DOHH2 (cell line): ENCODE results near the gene SNTA1.
"Not testable (repeated sequence)": the region's sequence is repeated elsewhere in the genome, so short reads cannot be mapped to it uniquely, and the experiment has no call there.

Experiments
- H3F3A ChIP-seq: fragments of 200-600 bp; sonication (generic), shearing (Covaris generic); 2 replicates; pipeline ENCODE4 v1.6.0; 2016; ENCODE audit warnings: antibody characterized with exemption, mild to moderate bottlenecking; ENCODE audit not compliant: control insufficient read depth, insufficient read depth
- H3K27ac ChIP-seq: fragments of 200-600 bp; sonication (generic); 2 replicates; pipeline ENCODE4 v1.5.1; 2014; ENCODE audit warnings: low read depth, mild to moderate bottlenecking, low read length, moderate library complexity
- H3K27me3 ChIP-seq: fragments of 200-600 bp; sonication (generic); 2 replicates; pipeline ENCODE4 v1.6.1; 2014; ENCODE audit warnings: mild to moderate bottlenecking, low read length, mixed read lengths; ENCODE audit not compliant: control insufficient read depth
- H3K36me3 ChIP-seq: fragments of 200-600 bp; sonication (generic); 2 replicates; pipeline ENCODE4 v1.6.1; 2014; ENCODE audit warnings: mild to moderate bottlenecking, low read length, moderate library complexity, mixed read lengths; ENCODE audit not compliant: control insufficient read depth
- H3K4me1 ChIP-seq: fragments of 200-600 bp; sonication (generic); 2 replicates; pipeline ENCODE4 v1.6.1; 2014; ENCODE audit warnings: mild to moderate bottlenecking, low read length, mixed read lengths; ENCODE audit not compliant: control insufficient read depth
- H3K4me2 ChIP-seq: fragments of 200-600 bp; sonication (generic); 2 replicates; pipeline ENCODE4 v1.6.0; 2014; ENCODE audit warnings: mild to moderate bottlenecking, low read length, moderate library complexity
- H3K4me3 ChIP-seq: fragments of 200-600 bp; sonication (generic); 2 replicates; pipeline ENCODE4 v1.5.1; 2014; ENCODE audit warnings: mild to moderate bottlenecking, low read length, mixed read lengths
- H3K79me2 ChIP-seq: fragments of 200-600 bp; sonication (generic); 2 replicates; pipeline ENCODE4 v1.6.1; 2014; ENCODE audit warnings: mild to moderate bottlenecking, low read length, mixed read lengths; ENCODE audit not compliant: control insufficient read depth
- H3K9me2 ChIP-seq: fragments of 200-600 bp; sonication (generic); replicated peaks from 2 replicates; pipeline ENCODE4 v1.6.1; 2014; ENCODE audit warnings: mild to moderate bottlenecking, low read length, mixed read lengths; ENCODE audit not compliant: control insufficient read depth
- H3K9me3 ChIP-seq: fragments of 200-600 bp; sonication (generic); 2 replicates; pipeline ENCODE4 v1.6.1; 2014; ENCODE audit warnings: antibody characterized with exemption, low read length, mixed read lengths; ENCODE audit not compliant: control insufficient read depth, insufficient read depth
- H4K20me1 ChIP-seq: fragments of 200-600 bp; sonication (generic); 2 replicates; pipeline ENCODE4 v1.6.0; 2014; ENCODE audit warnings: low read depth, mild to moderate bottlenecking, antibody characterized with exemption, low read length, moderate library complexity; ENCODE audit not compliant: control insufficient read depth, insufficient read depth
- EZH2phosphoT487 ChIP-seq: fragments of 200-600 bp; sonication (generic); IDR thresholded peaks from 2 replicates; pipeline ENCODE4 v1.6.1; 2017; ENCODE audit warnings: borderline replicate concordance, mild to moderate bottlenecking, antibody characterized with exemption, low read length, moderate library complexity, mixed read lengths
- TF ChIP-seq, protein P1 (sequence below): fragments of 200-600 bp; sonication (generic); IDR thresholded peaks from one replicate; pipeline ENCODE4 v1.5.1; 2014; ENCODE audit warnings: antibody characterized with exemption, mild to moderate bottlenecking, low read depth, low read length; ENCODE audit not compliant: poor library complexity, severe bottlenecking

The SNTA1 gene

DNA sequence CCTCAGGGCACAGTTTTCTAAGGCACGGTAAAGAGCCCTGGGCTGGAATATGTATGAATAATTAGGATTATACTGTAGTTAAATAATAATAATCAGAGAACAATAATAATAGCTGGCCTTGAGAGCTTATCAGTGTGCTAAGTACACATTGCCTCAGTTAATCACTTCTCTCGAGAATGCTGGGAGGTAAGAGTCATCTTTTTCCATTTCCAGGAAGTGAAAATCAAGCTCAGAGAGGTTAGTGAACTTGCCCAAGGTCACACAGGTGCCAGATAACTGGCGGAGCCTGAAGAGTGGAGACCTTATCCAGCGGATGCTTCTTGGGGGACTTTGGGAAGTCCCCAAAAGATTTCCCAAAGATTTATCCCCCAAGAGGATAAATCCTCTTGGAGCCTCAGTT lies 26.9 kb upstream of the SNTA1 start:
- H3K4me2 ChIP-seq, result no peak overlapping the region
- no peak overlapping the region for H3K4me3 ChIP-seq
- TF ChIP-seq, protein P1, sequence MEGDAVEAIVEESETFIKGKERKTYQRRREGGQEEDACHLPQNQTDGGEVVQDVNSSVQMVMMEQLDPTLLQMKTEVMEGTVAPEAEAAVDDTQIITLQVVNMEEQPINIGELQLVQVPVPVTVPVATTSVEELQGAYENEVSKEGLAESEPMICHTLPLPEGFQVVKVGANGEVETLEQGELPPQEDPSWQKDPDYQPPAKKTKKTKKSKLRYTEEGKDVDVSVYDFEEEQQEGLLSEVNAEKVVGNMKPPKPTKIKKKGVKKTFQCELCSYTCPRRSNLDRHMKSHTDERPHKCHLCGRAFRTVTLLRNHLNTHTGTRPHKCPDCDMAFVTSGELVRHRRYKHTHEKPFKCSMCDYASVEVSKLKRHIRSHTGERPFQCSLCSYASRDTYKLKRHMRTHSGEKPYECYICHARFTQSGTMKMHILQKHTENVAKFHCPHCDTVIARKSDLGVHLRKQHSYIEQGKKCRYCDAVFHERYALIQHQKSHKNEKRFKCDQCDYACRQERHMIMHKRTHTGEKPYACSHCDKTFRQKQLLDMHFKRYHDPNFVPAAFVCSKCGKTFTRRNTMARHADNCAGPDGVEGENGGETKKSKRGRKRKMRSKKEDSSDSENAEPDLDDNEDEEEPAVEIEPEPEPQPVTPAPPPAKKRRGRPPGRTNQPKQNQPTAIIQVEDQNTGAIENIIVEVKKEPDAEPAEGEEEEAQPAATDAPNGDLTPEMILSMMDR, result no peak
- no peak for TF ChIP-seq EZH2phosphoT487
- no peaks in the 10 kb centered on the region for H3K9me2 ChIP-seq
- no peaks in the 10 kb centered on the region for H3K9me3 ChIP-seq
- H3K27ac ChIP-seq, result no peak overlapping the region
- peaks cover 5% of the 10 kb centered on the region; the same call in 1 of the 2 replicates for H3K27me3 ChIP-seq
- no peaks in the 10 kb centered on the region for H4K20me1 ChIP-seq
- no peaks in the 10 kb centered on the region for H3K36me3 ChIP-seq
- peaks cover 3% of the 10 kb centered on the region for H3K4me1 ChIP-seq
- no peaks in the 10 kb centered on the region for H3K79me2 ChIP-seq
- H3F3A ChIP-seq, result no peaks in the 10 kb centered on the region

DNA sequence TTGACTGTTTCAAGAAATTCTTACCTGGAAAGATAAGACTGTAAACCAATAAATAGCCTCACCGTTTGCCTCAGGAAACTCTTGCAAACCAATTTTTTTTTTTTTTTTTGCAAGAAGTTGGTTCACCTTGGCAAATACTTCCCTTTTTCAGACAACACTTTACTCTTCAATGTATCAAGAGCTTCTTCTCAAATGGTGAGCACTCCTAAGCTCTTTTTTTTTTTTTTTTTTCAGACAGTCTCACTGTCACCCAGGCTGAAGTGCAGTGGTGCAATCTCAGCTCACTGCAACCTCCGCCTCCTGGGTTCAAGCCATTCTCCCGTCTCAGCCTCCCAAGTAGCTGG lies 22.7 kb upstream of the SNTA1 start:
- no peak overlapping the region for H3K4me2 ChIP-seq
- no peaks in the 10 kb centered on the region for H3K9me2 ChIP-seq
- H3K36me3 ChIP-seq, result no peaks in the 10 kb centered on the region
- H4K20me1 ChIP-seq, result no peaks in the 10 kb centered on the region
- no peaks in the 10 kb centered on the region for H3K27me3 ChIP-seq
- no peak overlapping the region for H3K27ac ChIP-seq
- TF ChIP-seq EZH2phosphoT487, result no peak
- TF ChIP-seq, protein P1, result no peak
- no peaks in the 10 kb centered on the region for H3F3A ChIP-seq
- H3K79me2 ChIP-seq, result no peaks in the 10 kb centered on the region
- no peak overlapping the region for H3K4me3 ChIP-seq
- H3K9me3 ChIP-seq, result no peaks in the 10 kb centered on the region
- no peaks in the 10 kb centered on the region for H3K4me1 ChIP-seq

DNA sequence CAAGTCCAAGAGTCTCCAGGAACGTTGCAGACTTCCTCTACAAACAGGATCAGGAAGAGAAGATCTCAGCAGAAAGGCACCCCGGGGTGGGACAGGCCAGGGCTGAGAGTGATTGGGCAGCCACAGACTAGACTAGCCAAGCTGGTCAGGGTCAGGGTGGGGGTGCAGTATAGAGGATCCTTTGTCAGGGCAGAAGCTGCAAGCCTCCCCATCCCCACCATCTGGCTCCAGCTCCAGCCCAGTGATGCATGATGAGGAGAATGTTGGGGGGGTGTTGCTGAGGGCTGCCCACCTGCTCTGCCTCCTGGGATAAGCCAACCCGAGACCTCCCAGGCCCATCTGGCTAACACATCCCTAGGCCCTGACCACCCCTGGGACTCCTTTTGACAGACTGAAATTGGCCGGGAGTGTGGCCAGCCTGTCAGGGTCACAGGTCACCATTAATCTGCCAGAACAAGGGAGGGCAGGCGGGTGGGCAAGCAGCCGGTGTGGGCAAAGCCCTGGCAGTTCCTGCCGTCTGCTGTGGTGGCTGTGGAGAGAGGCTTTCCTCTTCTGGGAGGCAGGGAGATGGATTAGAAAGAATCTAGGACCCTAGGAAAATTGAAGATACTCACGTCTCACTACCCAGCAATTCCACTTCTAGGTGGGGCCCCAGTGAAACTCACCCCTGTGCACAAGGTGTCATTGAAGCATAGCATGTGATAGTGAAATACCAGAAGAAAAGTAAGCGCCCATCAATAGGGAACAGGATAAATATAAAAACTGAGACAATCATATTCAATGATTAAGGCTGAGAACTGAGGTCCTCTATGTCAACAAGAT lies 22.1 kb upstream of the SNTA1 start:
- H3K4me3 ChIP-seq, result no peak overlapping the region
- no peaks in the 10 kb centered on the region for H3K79me2 ChIP-seq
- no peak overlapping the region for H3K27ac ChIP-seq
- no peaks in the 10 kb centered on the region for H3K36me3 ChIP-seq
- H3F3A ChIP-seq, result no peaks in the 10 kb centered on the region
- H3K9me2 ChIP-seq, result no peaks in the 10 kb centered on the region
- no peaks in the 10 kb centered on the region for H4K20me1 ChIP-seq
- no peak overlapping the region for H3K4me2 ChIP-seq
- H3K27me3 ChIP-seq, result no peaks in the 10 kb centered on the region
- H3K9me3 ChIP-seq, result no peaks in the 10 kb centered on the region
- TF ChIP-seq, protein P1, result no peak
- TF ChIP-seq EZH2phosphoT487, result no peak
- peaks cover 4% of the 10 kb centered on the region for H3K4me1 ChIP-seq

DNA sequence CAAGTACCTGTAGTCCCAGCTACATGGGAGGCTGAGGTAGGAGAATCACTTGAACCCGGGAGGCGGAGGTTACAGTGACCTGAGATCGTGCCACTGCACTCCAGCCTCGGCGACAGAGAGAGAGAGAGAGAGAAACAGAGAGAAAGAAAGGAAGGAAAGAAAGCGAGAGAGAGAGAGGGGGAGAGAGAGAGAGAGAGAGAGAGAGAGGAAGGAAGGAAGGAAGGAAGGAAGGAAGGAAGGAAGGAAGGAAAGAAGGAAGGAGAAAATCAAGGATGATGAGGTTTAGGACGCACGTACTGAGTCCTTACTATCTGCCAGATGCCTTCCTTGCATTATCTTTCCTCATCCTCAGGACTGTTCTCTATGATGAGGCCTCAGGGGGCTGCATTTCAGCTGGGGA lies 21.2 kb upstream of the SNTA1 start:
- H3K9me3 ChIP-seq, H3K36me3 ChIP-seq, H4K20me1 ChIP-seq, H3K9me2 ChIP-seq, H3K27ac ChIP-seq, H3K4me2 ChIP-seq, H3K27me3 ChIP-seq, H3K4me1 ChIP-seq, H3K79me2 ChIP-seq, H3F3A ChIP-seq, H3K4me3 ChIP-seq: not testable (repeated sequence)
